Tibial nerve (tissue), 4 donors: Measurements from ENCODE around the gene GYPC. TPM values are rescaled to one million over a fixed set of nuclear protein-coding genes. Genes with fewer than 3 reads are reported as not detected.
"Not testable (repeated sequence)": the region's sequence is repeated elsewhere in the genome, so short reads cannot be mapped to it uniquely, and the experiment has no call there.

Source experiments
- DNase-seq, 2 donors: peaks; one replicate each; pipeline ENCODE4 v3.0.0-alpha.2; 2019; ENCODE audit warnings: low spot score in 2 of 2
- H3K27ac ChIP-seq, 4 donors: fragments of 200-600 bp; sonication (generic) in 3 of 4; one replicate each; pipeline ENCODE4 v1.5.1; 2017 to 2019; ENCODE audit warnings: mild to moderate bottlenecking in 1 of 4
- H3K27me3 ChIP-seq, 2 donors: fragments of 200-600 bp; sonication (generic) in 1 of 2; one replicate each; pipeline versions ENCODE4 v1.5.1 to v1.6.0; 2017 to 2019
- H3K36me3 ChIP-seq, 3 donors: fragments of 200-600 bp; sonication (generic); one replicate each; pipeline ENCODE4 v1.5.1; 2018 to 2019
- H3K4me1 ChIP-seq, 4 donors: fragments of 200-600 bp; sonication (generic) in 3 of 4; one replicate each; pipeline ENCODE4 v1.5.1; 2017 to 2019
- H3K4me3 ChIP-seq, 4 donors: fragments of 200-600 bp; sonication (generic) in 3 of 4; one replicate each; pipeline ENCODE4 v1.5.1; 2017 to 2019; ENCODE audit warnings: mild to moderate bottlenecking in 1 of 4, moderate library complexity in 1 of 4
- H3K9me3 ChIP-seq, 4 donors: fragments of 200-600 bp; sonication (generic) in 3 of 4; one replicate each; pipeline ENCODE4 v1.5.1; 2017 to 2019
- EP300 ChIP-seq, 2 donors: sonication (generic); formaldehyde crosslinking; IDR thresholded peaks; one replicate each; pipeline ENCODE4 v1.6.1; 2017; ENCODE audit warnings: antibody characterized with exemption in 2 of 2, mild to moderate bottlenecking in 1 of 2
- POLR2A ChIP-seq, 2 donors: fragments of 450-650 bp; IDR thresholded peaks; one replicate each; pipeline ENCODE4 v1.6.1; 2017; ENCODE audit warnings: antibody characterized with exemption in 2 of 2, mild to moderate bottlenecking in 2 of 2, moderate library complexity in 2 of 2
- WGBS, 2 donors: methylation state at CpG; one replicate each; pipeline ENCODE4 v1.1.5; 2018; 5-methylcytosine and 5-hydroxymethylcytosine counted together
- total RNA-seq, 4 donors: library from RNA; depleted of rRNA; stranded (reverse); fragments of >200 nt; gene quantifications; one replicate each; pipeline ENCODE4 v1.1.0, GENCODE V29; 2016
- TF ChIP-seq, protein P1 (sequence below), 5 experiments: fragments of 200-600 bp in 3 of 5; fragments of 450-650 bp in 2 of 5; sonication (generic) in 3 of 5; IDR thresholded peaks; one replicate each; pipeline ENCODE4 v1.5.1; 2016 to 2019; ENCODE audit warnings: antibody characterized with exemption in 5 of 5, mild to moderate bottlenecking in 3 of 5, moderate library complexity in 2 of 5

GYPC gene
- total RNA-seq, 4 donors from 2014 or later, result 50.4 to 87.6 (median 67.8) TPM

DNA sequence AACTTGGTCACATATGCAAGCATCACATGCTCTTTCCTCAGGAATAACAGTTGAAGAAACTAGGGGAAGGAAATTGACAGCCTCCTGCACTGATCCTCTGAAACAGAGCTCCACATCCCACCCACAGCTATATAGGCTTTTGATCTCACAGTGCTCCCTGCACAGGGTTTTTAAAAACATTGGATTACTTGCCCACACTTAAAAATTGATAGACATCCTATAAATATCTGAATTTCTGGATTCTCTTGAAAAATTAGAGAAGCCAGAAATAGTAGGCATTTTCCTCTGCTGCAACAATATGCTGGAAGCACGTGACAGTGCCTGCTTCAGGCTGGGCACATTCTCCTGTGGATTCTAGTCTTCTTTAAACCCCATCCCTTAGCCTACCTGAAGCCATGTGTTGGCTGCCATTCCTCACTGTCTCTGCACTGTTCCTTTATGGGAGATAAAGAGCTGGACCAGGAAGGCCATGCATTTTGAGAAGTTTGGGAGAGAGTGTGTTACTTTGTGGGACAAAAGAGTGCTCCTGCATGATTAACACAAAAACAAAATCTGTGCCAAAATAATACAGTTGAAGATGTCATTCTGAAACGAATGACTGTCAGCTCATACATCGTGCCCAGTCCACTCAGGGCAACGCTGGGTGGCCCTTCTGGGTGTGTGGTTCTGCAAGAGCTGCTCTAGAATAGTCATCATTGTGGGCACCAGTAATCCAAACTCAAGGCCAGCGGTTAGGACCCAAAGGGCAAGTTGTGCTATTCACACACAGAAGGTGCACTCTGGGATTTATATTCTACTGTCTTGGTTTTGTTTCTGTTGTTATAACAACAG, 59.8 kb downstream of the GYPC start:
- Histone ChIP-seq H3K4me3 (no peak overlapping the region), H3K27ac (no peak overlapping the region), H3K27me3 (no peaks in the 10 kb centered on the region), H3K9me3 (no peaks in the 10 kb centered on the region), H3K36me3 (no peaks in the 10 kb centered on the region), H3K4me1 (peaks cover 0 to 5% (median 0%) of the 10 kb centered on the region in 4 donors)
- DNase-seq, result no peak
- WGBS, 2 donors, result 74 to 82% methylated on average over 5 of the region's 5 CpGs
- TF ChIP-seq, protein P1, sequence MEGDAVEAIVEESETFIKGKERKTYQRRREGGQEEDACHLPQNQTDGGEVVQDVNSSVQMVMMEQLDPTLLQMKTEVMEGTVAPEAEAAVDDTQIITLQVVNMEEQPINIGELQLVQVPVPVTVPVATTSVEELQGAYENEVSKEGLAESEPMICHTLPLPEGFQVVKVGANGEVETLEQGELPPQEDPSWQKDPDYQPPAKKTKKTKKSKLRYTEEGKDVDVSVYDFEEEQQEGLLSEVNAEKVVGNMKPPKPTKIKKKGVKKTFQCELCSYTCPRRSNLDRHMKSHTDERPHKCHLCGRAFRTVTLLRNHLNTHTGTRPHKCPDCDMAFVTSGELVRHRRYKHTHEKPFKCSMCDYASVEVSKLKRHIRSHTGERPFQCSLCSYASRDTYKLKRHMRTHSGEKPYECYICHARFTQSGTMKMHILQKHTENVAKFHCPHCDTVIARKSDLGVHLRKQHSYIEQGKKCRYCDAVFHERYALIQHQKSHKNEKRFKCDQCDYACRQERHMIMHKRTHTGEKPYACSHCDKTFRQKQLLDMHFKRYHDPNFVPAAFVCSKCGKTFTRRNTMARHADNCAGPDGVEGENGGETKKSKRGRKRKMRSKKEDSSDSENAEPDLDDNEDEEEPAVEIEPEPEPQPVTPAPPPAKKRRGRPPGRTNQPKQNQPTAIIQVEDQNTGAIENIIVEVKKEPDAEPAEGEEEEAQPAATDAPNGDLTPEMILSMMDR (IDR thresholded peaks at IDR 0.05), result no peak
- TF ChIP-seq POLR2A (IDR thresholded peaks at IDR 0.05) (no peak), EP300 (IDR thresholded peaks at IDR 0.05) (no peak)

DNA sequence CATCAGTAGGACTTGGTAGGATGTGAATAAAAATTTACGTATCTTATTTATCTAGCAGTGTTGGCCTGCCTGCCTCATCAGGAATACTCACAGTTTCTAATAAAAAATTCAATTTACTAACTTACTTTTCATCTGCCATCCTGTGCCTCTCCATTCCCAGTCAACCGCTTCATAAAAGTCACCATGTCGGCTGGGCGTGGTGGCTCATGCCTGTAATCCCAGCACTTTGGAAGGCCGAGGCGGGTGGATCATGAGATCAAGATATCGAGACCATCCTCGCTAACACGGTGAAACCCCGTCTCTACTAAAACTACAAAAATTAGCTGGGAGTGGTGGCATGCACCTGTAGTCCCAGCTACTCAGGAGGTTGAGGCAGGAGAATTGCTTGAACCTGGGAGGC, 61.3 kb downstream of the GYPC start:
- not testable (repeated sequence) for H3K36me3 ChIP-seq, H3K4me3 ChIP-seq, H3K27ac ChIP-seq, DNase-seq, H3K27me3 ChIP-seq, H3K9me3 ChIP-seq, H3K4me1 ChIP-seq
- 97% methylated on average over 10 of the region's 10 CpGs for WGBS, 2 donors

DNA sequence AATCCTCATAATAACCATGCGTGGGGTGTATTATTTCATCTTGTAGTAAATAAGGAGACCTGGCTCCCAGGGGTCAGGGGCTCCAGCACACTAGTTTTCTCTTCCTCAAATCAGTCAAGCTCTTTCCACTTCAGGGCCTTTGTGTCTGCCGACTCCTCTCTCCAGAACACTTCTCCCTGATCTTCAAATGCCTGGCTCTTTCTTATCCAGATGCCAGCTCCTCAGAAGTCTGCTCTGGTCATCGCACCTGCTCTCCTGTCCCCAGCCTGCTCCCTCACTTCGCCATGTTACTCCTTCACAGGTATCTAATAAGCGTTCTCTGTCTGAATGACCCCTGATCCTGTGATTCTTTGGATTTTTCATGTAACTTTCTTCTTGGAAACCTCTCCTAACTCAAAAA, 62.0 kb downstream of the GYPC start:
- no peaks in the 10 kb centered on the region for H3K9me3 ChIP-seq
- no peak for DNase-seq
- 83 to 90% methylated on average over 5 of the region's 5 CpGs for WGBS, 2 donors
- H3K27me3 ChIP-seq, result no peaks in the 10 kb centered on the region
- no peak overlapping the region for H3K4me3 ChIP-seq
- H3K36me3 ChIP-seq, result no peaks in the 10 kb centered on the region
- TF ChIP-seq, protein P1 (IDR thresholded peaks at IDR 0.05), result no peak
- TF ChIP-seq EP300 (IDR thresholded peaks at IDR 0.05) (no peak), POLR2A (IDR thresholded peaks at IDR 0.05) (no peak)
- H3K4me1 ChIP-seq, result peaks cover 0 to 15% (median 0%) of the 10 kb centered on the region in 4 donors
- H3K27ac ChIP-seq, result no peak overlapping the region

DNA sequence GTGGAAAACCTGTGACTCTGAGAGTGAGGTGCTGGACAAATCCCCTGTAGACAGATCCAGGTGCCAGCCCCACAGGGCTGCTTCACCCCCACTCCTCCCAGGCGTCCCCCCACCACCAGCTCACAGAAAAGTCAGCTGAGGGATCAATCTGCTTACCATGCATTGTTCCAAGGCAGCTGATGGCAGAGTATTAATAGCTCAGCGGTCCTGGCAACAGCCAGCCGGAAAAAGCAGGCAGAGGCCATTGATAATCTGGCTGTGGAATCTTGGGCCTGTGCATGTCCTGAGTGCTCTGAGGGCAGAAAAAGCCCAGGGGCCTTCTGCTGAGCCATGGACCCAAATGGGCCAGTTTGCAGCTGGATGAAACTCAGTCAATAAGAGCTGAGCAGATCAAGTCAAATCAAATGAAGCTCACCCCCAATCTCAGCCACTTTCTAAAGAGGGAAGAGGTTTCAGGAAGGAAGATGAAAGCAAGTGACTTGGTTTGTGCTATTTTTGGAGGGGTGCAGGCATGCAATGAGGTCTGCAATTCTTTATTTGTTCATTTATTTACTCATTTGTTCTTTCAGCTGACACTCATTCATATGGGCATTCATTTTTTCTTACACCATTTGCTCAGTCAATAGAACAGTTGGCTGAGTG, 63.4 kb downstream of the GYPC start:
- H3K4me3 ChIP-seq, result no peak overlapping the region
- WGBS, 2 donors, result 55 to 66% methylated on average over 3 of the region's 3 CpGs
- no peaks in the 10 kb centered on the region for H3K9me3 ChIP-seq
- peak in 1 of 2 donors; percentile 24 for TF ChIP-seq EP300 (IDR thresholded peaks at IDR 0.05)
- no peak for TF ChIP-seq POLR2A (IDR thresholded peaks at IDR 0.05)
- TF ChIP-seq, protein P1 (IDR thresholded peaks at IDR 0.05), result no peak
- peaks cover 0 to 18% (median 0%) of the 10 kb centered on the region in 4 donors for H3K4me1 ChIP-seq
- no peaks in the 10 kb centered on the region for H3K36me3 ChIP-seq
- H3K27me3 ChIP-seq, result no peaks in the 10 kb centered on the region
- H3K27ac ChIP-seq, result no peak overlapping the region
- no peak for DNase-seq

DNA sequence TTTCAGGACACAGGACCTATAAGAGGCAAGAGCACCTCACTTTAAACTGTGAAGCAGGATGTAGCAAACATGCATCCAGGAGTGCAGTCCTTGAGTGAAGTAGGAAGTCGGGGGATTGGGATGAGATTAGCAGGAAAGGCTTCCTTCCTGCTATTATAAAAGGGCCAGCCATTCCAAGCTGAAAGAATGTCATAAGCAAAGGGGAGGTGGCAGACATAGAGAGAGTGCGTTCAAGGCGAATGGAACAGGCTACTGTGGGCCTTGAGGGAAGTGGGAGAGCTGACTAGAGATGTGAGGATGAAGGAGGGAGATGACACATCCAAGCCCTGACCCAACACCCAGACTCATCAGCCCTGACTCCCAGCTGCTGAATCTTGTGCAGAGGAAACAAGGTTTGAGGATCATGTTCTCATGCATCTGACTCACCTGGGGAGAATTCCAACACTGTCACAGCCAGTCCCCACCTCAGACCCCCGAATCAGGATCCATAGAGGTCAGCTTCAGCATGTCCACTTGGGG, 63.9 kb downstream of the GYPC start:
- H3K4me1 ChIP-seq, result peaks cover 0 to 18% (median 0%) of the 10 kb centered on the region in 4 donors
- 64 to 66% methylated on average over 4 of the region's 4 CpGs for WGBS, 2 donors
- TF ChIP-seq EP300 (IDR thresholded peaks at IDR 0.05), result no peak
- no peak for TF ChIP-seq POLR2A (IDR thresholded peaks at IDR 0.05)
- TF ChIP-seq, protein P1 (IDR thresholded peaks at IDR 0.05), result no peak
- no peaks in the 10 kb centered on the region for H3K27me3 ChIP-seq
- H3K27ac ChIP-seq, result peak overlapping the region in 1 of 4 donors; percentile 6
- DNase-seq, result no peak
- H3K9me3 ChIP-seq, result peaks cover 0 to 4% (median 2%) of the 10 kb centered on the region in 4 donors
- H3K4me3 ChIP-seq, result no peak overlapping the region
- no peaks in the 10 kb centered on the region for H3K36me3 ChIP-seq
